Stimulated activated CD8-positive, alpha-beta memory T cell treated with anti-CD3 and anti-CD28 coated beads, Interleukin-15, amount 100 ng/mL, for 48 hours (primary cell): ENCODE results near the gene TET3.

Source experiments
- DNase-seq, 2 donors: peaks; one replicate each; pipeline ENCODE4 v3.0.0-alpha.2; 2020; ENCODE audit warnings: low read depth in 2 of 2

The TET3 gene

GRCh38 chr2:73964223-73964622 lies 20.5 kb upstream of the TET3 start:
- DNase-seq: no peak

- no peak for DNase-seq
Observed at GRCh38 chr2:73965053-73965452, 19.7 kb upstream of the TET3 start.

- no peak for DNase-seq
Observed at GRCh38 chr2:73968357-73968937, 16.3 kb upstream of the TET3 start.

GRCh38 chr2:73969356-73969755 lies 15.4 kb upstream of the TET3 start:
- DNase-seq: no peak

- no peak for DNase-seq
Observed at GRCh38 chr2:73970141-73970803, 14.4 kb upstream of the TET3 start.

- DNase-seq: peak in 1 of 2 donors; percentile 40
Observed at GRCh38 chr2:73970850-73971471, 13.7 kb upstream of the TET3 start.

- no peak for DNase-seq
Observed at GRCh38 chr2:73971722-73972121, 13.0 kb upstream of the TET3 start.

- DNase-seq: no peak
Observed at GRCh38 chr2:73972846-73973245, 11.9 kb upstream of the TET3 start.

GRCh38 chr2:73975731-73976130 lies 9.0 kb upstream of the TET3 start:
- DNase-seq: no peak

- no peak for DNase-seq
Observed at GRCh38 chr2:73976803-73977202, 7.9 kb upstream of the TET3 start.

GRCh38 chr2:73977466-73977865 lies 7.2 kb upstream of the TET3 start:
- DNase-seq: no peak

- peak; percentile 51 to 60 for DNase-seq
Observed at GRCh38 chr2:73979021-73979420, 5.7 kb upstream of the TET3 start.

GRCh38 chr2:73979686-73980085 lies 5.0 kb upstream of the TET3 start:
- DNase-seq: no peak

- no peak for DNase-seq
Observed at GRCh38 chr2:73980566-73980965, 4.1 kb upstream of the TET3 start.

GRCh38 chr2:73981081-73982001 lies 3.4 kb upstream of the TET3 start:
- no peak for DNase-seq

GRCh38 chr2:73982140-73982617 lies 2.5 kb upstream of the TET3 start:
- DNase-seq: no peak

- no peak for DNase-seq
Observed at GRCh38 chr2:73983322-73984202, 1.1 kb upstream of the TET3 start.

GRCh38 chr2:73984922-73985307 lies 205 bp downstream of the TET3 start:
- DNase-seq: peak in 1 of 2 donors; percentile 43

- DNase-seq: peak in 1 of 2 donors; percentile 74
Observed at GRCh38 chr2:73985308-73986084, 786 bp downstream of the TET3 start.

GRCh38 chr2:73986085-73986681 lies 1.5 kb downstream of the TET3 start:
- no peak for DNase-seq
